Activated CD4-positive, alpha-beta T cell treated with anti-CD3 and anti-CD28 coated beads, Interleukin-2, amount 50 U/mL, for 1 hour (primary cell): Measurements from ENCODE around the gene TSPAN33.
"Not testable (repeated sequence)": the region's sequence is repeated elsewhere in the genome, so short reads cannot be mapped to it uniquely, and the experiment has no call there.

Experiments
- DNase-seq: peaks from one replicate; pipeline ENCODE4 v3.0.0-alpha.2; 2020

Gene TSPAN33

GRCh38 chr7:129210256-129210988, 65.9 kb downstream of the TSPAN33 start:
- peak; percentile 61 for DNase-seq

GRCh38 chr7:129210989-129211312, 66.4 kb downstream of the TSPAN33 start:
- DNase-seq, result no peak

- no peak for DNase-seq
Measured at GRCh38 chr7:129212126-129212525, 67.6 kb downstream of the TSPAN33 start.

GRCh38 chr7:129212596-129212995, 68.1 kb downstream of the TSPAN33 start:
- no peak for DNase-seq

GRCh38 chr7:129213828-129214227, 69.3 kb downstream of the TSPAN33 start:
- DNase-seq, result no peak

- not testable (repeated sequence) for DNase-seq
Measured at GRCh38 chr7:129215691-129216090, 71.2 kb downstream of the TSPAN33 start.

GRCh38 chr7:129216101-129216715, 71.7 kb downstream of the TSPAN33 start:
- not testable (repeated sequence) for DNase-seq

GRCh38 chr7:129216821-129217416, 72.4 kb downstream of the TSPAN33 start:
- DNase-seq, result not testable (repeated sequence)

- DNase-seq, result peak; percentile 78
Measured at GRCh38 chr7:129218514-129219062, 74.1 kb downstream of the TSPAN33 start.

- not testable (repeated sequence) for DNase-seq
Measured at GRCh38 chr7:129219166-129219565, 74.7 kb downstream of the TSPAN33 start.
